BJ (cell line): Measurements from ENCODE around the gene CLHC1. TPM values are rescaled to one million over a fixed set of nuclear protein-coding genes. Genes with fewer than 3 reads are reported as not detected.

Source experiments
- CTCF ChIA-PET: fragments of 350-600 bp; formaldehyde crosslinking; extraction: SDS; loops from one replicate; lab custom pipeline; 2021; ENCODE audit warnings: antibody characterized with exemption, inconsistent platforms; lab: Yijun Ruan, JAX
- POLR2A ChIA-PET: fragments of 300-600 bp; sonication (Branson Sonifier 250); formaldehyde crosslinking; extraction: SDS; loops from one replicate; lab custom pipeline; 2021; ENCODE audit warnings: antibody characterized with exemption; lab: Charles Lee
- DNase-seq: peaks from one replicate; pipeline ENCODE4 v3.0.0-alpha.2; 2011; ENCODE audit warnings: low read depth
- H3K27me3 ChIP-seq: 2 replicates; pipeline ENCODE4 v1.6.0; 2011; ENCODE audit warnings: low read length; ENCODE audit not compliant: control insufficient read depth, insufficient read depth
- H3K36me3 ChIP-seq: 2 replicates; pipeline ENCODE4 v1.5.1; 2011; ENCODE audit warnings: low read length; ENCODE audit not compliant: control insufficient read depth, insufficient read depth
- H3K4me3 ChIP-seq: 2 replicates; pipeline ENCODE4 v1.5.1; 2011; ENCODE audit warnings: low read depth, mild to moderate bottlenecking, control low read depth, low read length
- CTCF ChIP-seq: IDR thresholded peaks from 2 replicates; pipeline ENCODE4 v1.5.1; 2011; ENCODE audit warnings: low read depth, mild to moderate bottlenecking, control low read depth, inconsistent platforms, low read length, moderate library complexity; ENCODE audit not compliant: insufficient read depth
- polyA plus RNA-seq: library from polyadenylated mRNA; depleted of rRNA; stranded (reverse); fragments of >200 nt; gene quantifications from 2 replicates; pipeline ENCODE4 v1.2.3, GENCODE V29; 2011

CLHC1 gene
- polyA plus RNA-seq, 1 experiment = 3.8 TPM

GRCh38 chr2:55138014-55138881 lies 93.8 kb downstream of the CLHC1 start:
- DNase-seq = no peak
- no peaks in the 10 kb centered on the region for H3K36me3 ChIP-seq
- CTCF ChIA-PET = interaction anchor here (1.1 kb wide), 1 partner anchor 88 kb away, joined by 3 read pairs; the partner anchor contains the start of gene RTN4
- H3K27me3 ChIP-seq = no peaks in the 10 kb centered on the region
- no peak for TF ChIP-seq CTCF
- H3K4me3 ChIP-seq = no peak overlapping the region
- POLR2A ChIA-PET = no interaction called here

GRCh38 chr2:55137024-55137958 lies 94.8 kb downstream of the CLHC1 start:
- no peak for DNase-seq
- Histone ChIP-seq H3K4me3 (no peak overlapping the region), H3K36me3 (no peaks in the 10 kb centered on the region), H3K27me3 (no peaks in the 10 kb centered on the region)
- TF ChIP-seq CTCF = no peak
- ChIA-PET CTCF (interaction anchor here (1.1 kb wide), 1 partner anchor 87 kb away, joined by 3 read pairs; the partner anchor contains the start of gene RTN4), POLR2A (no interaction called here)

- Histone ChIP-seq H3K4me3 (no peak overlapping the region), H3K36me3 (no peaks in the 10 kb centered on the region), H3K27me3 (no peaks in the 10 kb centered on the region)
- ChIA-PET CTCF (no interaction called here), POLR2A (no interaction called here)
- TF ChIP-seq CTCF = no peak
- DNase-seq = no peak
Measured at GRCh38 chr2:55136138-55136541, 96.0 kb downstream of the CLHC1 start.

- no peaks in the 10 kb centered on the region for H3K36me3 ChIP-seq
- no peaks in the 10 kb centered on the region for H3K27me3 ChIP-seq
- TF ChIP-seq CTCF = no peak
- CTCF ChIA-PET = no interaction called here
- no peak for DNase-seq
- POLR2A ChIA-PET = no interaction called here
- H3K4me3 ChIP-seq = no peak overlapping the region
Measured at GRCh38 chr2:55135491-55135890, 96.6 kb downstream of the CLHC1 start.
